Measurements from ENCODE around the gene ACOX2.
"Not testable (repeated sequence)": the region's sequence is repeated elsewhere in the genome, so short reads cannot be mapped to it uniquely, and the experiment has no call there.

Gene ACOX2

DNA sequence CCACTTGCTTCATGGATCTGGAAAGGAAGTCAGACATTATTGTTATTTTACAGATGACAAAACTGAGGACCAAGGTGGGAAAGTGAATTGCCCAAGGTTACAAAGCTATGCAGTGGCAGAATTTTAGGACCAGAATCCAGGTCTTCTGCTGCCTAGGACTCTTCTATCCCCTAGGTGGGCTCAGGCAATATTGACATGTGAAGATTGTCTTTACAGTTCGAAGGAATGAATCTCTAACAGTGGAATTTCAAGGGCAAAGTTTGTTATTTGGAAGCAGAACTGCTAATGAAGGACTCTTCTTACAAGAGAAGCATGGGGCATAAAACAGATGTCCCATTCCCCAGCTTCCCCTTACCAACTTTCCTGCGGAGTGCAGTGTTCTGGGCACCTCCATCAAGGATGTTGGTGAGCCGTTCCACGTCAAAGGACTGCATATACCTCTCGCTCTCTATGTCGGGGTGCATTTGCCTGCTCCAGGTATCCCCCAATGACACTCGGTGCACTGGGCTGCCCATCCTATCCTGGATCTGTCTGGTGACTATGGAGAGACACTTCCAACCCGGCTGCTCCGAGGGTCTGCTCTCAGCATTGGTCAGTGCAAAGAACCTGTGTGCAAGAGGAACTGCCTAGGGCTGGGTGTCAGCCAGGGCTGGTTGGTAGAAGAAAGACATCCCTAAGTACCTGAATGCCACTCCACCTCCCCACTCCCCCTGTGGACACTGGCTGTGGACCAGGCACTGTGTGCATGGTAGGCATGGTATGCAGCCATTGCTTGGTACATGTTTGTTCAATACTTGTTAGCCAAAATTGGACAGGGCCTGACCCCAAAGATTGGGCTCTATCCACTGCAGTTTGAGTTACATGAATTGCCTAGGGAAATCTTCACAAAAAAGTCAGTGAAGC, 2.1 kb downstream of the ACOX2 start:
- no peak for DNase-seq

DNA sequence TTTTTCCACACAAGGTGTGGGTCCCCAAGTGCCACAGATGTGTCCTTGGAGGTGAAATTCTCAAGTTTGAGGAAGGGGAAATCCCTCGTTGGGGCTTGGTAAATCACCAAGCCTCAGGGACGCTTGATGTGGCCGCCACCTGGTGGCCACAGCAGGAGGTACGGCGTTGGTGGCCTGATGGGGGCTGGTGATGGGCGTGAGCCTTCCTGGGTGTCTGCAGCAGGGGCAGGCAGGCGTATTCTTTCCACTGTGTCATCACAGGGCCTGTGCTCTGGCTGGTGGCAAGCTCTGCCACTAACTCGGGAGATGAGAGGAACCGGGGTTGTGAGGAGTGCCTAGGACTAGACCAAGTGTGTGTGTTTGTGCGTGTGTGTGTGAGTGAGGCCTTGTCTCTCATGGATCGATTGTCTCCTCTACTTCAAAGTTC, 4.2 kb downstream of the ACOX2 start:
- DNase-seq = peak; percentile 54 to 71

DNA sequence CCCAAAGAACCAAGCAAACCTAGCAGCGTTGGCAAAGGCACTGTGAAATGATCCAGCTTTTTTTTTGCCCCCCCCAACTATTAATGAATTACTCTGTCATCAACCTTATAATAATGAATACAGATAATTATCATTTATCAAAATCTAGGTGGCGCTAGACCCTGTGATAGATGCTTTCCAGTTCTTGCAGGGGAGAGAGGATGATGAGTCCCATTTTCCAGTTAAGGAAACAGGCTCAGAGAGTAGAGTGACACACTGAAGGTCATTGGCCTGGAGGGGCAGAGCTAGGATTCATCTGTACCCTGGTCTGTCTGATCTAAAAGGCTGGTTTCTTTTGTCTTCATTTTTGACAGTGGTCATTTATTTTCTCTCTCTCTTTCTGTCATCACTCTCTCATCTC, 5.0 kb downstream of the ACOX2 start:
- no peak for DNase-seq

DNA sequence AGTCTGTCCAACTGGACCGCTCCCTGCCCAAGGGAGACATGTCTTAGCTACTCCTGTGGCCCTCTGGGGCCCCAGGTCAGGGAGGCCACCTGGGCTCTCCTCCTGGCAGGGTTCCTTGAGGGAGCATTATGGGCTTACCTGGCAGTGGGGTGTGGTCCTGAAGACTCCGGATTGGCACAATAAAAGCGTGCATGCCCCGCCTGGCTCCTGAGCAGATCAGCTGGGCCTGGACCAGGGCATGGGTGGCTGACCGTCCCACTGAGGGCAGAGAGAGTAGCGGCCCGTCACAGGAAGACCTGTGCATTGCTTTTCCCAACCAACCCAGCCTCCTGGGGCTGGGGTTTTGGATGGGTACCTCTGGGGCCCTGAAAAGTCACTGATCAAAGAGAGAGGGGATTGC, 5.4 kb downstream of the ACOX2 start:
- DNase-seq = no peak

DNA sequence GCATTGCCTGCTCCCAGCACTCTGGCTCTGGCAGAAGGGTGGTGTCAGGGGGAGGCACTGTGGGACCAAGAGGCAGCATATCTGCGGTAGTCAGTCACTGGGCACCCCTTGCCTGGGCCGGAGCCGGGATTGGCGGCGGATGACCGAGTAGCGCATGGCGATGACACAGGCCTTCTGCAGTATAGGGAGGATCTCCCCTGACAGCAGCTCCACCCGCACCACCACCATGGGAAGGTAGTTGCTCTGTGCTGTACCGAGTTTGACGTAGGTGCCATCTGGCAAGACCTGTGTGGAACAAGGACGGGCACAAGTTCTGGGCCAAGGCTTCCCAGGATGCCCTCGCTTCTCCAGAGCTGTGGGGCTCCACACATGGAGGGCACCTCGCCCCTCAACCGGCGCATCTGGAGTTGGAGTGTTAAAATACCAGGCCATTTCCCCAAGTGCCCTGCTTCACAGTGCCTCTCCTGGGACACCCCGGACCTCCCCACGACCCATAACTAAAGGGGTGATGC, 6.6 kb downstream of the ACOX2 start:
- no peak for DNase-seq

DNA sequence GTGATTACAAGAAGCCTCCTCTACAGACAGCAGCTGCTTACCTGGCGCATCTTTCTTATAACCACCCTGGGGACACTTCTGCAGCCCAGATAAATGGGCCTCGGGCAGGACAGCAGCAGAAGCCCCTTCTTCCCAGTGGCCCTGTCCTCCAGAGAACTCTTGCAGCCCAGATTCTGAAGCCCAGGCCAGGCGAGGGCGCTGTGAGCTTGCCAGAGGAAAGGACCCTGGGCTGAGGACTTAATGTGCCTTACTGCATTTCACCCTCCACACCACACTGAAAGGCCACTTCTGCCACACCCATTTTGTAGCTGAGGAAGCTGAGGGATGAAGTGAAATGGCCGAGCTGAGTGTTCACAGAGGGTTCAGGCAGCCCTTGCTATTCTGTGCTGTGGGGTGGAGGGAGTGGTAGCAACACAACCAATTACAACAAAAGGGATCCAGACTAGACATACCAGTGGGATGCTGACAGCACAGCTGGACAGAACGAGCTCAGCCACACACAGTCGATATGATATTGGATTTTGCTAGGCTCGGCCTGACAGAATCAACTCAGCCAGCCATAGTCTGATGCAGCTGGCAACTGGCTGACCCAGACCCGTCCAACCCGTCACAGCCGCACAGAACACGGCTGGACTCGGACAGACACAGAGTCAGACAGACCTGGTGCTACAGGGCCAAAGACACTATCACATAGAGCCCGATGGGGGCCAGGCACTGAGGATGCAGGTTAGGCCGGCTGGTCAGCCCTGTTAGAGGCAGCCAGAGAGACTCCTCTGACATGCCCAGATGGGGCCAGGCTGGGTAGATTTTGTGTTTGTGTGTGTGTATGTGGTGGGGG, 7.3 kb downstream of the ACOX2 start:
- DNase-seq = no peak

DNA sequence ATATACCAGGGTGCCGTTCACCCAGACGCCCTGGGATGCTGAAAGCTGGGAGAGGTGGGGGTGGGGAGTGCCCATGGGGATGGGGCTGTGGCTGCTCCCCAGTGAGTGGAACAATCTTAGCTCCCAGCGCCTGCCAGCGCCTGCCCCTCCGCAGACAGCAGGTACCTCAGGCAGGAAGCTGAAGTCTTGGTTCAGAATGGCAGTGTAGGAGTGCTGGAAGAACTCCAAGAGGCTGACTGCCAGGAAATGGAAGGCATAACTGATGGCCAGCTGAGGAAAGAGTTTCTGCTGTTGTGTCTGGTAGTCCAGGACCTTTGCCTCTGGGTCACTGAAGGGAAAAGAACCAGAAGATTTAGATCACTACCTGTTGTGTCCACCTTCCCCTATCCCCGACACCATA, 8.4 kb downstream of the ACOX2 start:
- peak; percentile 36 to 60 for DNase-seq

DNA sequence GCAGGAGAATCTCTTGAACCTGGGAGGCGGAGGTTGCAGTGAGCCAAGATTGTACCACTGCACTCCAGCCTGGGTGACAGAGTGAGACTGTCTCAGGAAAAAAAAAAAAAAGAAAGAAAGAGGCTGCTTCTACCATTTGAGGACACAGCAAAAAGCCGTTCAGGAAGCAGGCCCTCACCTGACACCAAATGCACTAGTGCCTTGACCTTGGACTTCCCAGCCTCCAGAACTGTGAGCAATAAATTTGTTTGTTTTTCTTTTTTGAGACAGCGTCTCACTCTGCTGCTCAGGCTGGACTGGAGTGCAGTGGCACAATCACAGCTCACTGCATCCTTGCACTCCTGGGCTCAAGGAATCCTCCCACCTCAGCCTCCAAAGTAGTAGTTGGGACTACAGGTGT, 9.6 kb downstream of the ACOX2 start:
- not testable (repeated sequence) for DNase-seq

DNA sequence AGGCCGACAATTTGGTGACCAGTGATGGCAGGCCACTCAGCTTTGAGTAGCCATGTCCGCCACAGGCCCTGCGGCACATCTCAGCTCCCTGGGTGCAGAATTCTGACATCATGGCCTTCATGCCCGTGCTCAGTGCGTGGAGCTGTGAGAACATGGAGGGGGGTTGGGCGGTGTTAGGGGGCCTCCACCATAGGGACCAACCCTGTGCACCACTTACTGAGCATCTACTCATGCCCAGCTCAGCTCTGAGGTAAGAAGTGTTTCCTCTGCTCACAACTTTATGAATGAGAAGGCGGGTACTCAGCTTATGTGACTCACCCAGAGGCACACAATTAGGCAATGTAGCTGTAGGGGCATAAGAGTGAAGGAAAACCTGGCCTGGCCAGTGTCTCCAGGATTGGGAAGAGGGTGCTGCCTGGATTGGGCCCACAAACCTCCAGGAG, 10.5 kb downstream of the ACOX2 start:
- DNase-seq = no peak

DNA sequence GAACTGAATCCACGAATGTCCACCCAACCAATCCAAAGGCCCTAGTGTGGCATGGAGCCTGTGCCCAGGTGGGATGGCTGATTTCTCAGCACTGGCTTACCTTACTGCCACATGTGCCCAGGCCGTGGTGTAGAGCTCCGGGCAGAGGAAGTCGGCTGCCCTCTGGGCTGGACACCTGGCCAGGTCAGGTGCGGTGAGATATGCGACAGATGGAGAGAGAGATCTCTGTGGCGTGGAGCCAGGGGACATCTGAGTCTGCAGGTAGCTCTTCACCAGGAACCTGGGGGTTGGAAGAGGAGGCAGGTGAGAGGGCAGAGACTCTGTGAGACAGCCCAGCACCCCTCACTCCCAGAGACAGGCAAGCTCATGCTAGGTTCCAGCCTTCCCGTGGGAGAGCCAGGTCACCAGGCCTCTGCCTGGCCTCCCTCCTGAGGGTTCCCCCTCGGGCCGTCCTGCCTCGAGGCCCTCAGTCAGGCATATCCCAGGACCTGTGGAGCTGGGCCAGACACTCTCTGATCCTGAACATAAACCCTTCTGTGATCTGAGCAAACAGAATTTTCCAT, 12.6 kb downstream of the ACOX2 start:
- no peak for DNase-seq

DNA sequence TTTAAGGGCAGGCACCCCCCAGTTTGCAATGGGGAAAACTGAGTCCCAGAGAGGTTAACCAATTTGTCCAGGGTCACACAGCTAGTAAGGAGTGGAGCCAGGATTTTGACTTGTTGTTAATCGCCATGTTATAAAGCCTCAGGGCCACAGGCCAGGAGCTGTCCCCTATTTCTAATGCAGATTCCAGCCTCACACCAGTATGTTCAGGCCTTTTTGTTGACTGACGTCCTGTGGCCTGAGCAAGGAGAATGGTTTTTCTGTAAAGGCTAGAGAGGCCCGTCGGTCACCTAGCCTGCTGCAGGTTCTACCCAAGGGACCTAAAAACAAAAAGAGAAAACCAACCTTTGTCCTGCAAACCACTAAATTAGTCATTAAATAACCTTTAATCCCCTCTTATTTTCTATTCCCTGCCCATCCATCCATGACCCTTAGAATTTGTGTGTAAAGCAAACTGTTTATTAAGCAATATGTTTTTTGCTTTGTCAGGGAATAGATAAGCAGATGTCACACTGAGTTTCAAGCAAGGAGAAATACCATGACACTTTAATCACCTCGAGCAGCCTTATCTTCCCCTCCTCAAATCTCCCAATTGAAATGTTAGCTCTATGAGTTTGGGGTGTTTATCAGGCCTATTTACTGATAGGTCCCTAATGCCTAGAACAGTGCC, 14.1 kb downstream of the ACOX2 start:
- no peak for DNase-seq

DNA sequence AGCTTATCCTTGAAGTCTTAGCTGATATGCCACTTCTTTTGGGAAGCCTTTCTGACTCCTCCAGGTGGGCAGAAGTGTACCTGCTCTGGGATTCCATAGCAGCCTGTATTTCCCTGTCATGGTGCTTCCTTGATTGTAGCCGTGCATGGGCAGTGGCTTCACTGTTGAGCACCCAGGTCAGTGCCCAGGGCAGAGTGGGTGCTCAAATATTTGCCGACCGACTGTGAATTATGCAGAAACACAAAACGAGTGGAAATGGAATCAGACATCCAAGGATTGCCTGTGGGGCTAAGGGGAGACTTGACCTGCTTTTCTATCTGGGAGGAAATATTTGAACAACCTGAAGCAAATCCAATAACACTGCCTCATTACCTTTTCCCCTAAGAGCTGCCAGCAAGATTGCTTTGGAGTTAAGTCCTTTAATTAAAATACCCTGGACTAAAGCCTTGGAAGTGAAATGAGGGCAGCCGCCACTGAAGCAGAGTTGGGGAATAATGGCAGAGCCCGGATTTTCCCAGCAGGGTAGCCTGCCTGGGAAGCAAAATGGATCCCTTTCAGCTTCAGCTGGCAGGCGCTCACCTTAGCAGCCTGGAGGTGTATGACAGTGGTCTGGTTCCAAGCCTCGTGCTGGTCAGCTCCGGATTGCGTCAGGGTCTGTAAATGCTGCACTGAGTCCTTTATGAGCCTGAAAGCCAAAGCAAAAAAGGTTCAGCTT, 14.9 kb downstream of the ACOX2 start:
- DNase-seq = peak in 1 of 2 experiments; percentile 42

DNA sequence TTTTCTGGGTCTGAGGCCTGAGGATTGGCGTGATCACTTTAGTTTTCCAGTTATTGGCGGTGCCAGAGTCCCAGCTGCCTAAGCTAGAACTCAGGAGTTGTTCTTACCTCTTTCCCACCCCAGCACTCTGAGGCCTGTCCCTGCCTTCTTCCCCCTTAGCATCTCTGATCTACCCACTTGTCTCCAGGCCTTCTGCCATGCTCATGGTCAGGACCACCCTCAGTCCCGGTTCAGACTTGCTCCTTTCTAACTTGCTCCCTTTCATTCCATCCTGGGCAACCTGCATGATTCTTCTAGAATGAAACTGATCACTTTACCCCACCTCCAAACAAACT, 15.7 kb downstream of the ACOX2 start:
- DNase-seq = no peak

DNA sequence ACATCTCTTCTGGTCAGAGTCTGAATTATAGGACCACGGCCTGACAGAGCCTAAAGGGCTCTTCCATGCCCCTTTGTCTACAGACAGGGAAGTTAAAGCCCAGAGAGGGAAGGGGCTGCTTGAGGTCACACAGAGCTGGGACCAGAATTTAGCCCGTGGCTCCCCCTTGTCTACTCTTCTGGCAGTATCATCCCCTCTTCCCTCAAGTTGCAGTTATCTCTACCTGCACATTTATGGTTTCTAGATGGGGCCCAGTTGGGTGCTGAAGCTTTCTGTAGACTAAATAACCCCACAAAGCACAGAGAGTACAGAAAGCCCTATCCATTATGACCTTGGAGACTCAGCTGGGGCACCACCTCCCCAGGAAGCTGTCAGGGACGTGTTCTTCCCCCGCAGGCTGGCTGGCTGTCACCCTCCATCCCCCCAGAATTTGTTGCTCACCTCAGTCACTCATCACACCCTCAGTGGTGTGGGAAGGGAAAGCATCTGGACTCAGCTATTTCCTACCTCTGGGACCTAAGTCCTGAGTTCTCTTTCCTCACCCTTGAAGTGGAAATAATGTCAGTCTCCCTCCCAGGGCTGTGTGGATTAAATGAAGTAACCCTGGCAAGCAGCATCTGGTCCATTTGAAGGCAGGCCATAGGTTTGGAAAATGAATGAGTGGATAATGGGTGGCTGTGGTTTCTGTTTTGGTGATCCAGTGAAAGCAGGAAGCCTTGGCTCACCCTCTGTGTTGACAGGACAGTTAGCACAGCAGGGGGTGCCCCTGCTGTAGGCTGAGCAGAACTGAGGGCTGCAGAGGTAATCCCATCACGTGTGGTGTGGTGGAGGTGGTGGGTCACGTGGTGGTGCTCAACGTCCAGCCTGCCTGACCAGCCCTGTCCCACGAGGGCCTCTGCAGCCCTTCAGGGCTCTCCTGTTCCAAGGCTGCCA, 16.3 kb downstream of the ACOX2 start:
- peak; percentile 38 to 77 for DNase-seq

DNA sequence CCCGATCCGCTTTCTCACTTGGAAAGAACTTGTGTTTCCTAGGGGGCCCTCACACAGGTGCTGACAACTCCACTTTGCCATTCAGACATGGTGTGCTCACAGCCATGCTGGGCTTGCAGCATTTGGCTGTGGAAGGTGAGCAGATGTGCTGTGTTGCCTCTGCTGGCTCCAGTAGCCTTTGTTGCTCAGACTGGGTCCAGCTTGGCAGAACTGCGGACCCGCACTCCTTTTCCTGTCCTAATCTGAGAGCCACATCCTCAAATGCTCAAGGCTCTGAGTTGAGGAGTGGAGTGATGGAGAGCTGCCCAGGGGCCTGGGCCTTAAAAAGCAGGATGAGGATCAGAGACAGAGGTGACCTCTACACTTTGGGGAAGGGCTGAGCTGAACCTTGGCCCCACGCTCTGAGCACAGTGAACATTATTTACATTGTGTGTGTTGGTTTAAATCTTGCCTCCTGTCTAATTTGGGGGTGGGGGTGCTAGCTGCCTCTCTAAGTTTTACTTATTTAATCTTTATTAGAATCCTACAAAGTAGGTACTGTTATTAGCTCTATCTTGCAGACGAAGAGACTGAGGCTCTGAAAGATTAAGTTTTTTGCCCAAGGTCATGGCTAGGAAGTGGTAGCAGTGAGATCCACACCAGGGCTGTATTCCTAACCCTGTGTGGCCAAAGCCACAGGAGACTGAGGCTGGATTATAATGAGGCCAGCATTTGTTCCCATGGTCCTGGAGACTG, 17.2 kb downstream of the ACOX2 start:
- DNase-seq = no peak

DNA sequence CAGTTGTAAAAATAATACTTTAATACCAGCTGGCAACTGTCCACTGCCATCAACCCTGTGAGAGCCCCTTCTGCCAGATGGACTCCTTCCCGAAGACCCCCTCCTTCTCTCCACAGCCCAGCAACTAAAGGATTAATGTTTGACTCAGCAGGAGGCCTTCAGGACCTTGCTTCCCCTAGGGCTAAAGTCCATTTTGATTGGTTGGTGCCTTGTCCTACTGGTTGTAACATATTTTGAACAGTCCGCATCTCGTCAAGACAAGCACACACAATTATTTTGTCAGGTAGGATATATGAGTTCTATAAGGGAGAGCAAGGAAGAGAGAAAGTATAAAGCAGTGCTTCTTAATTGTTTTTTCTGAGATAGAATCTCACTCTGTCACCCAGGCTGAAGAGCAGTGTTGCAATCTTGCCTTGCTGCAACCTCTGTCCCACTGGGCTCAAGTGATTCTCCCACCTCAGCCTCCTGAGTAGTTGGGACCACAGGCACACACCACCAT, 18.6 kb downstream of the ACOX2 start:
- peak in 1 of 2 experiments; percentile 1 for DNase-seq

DNA sequence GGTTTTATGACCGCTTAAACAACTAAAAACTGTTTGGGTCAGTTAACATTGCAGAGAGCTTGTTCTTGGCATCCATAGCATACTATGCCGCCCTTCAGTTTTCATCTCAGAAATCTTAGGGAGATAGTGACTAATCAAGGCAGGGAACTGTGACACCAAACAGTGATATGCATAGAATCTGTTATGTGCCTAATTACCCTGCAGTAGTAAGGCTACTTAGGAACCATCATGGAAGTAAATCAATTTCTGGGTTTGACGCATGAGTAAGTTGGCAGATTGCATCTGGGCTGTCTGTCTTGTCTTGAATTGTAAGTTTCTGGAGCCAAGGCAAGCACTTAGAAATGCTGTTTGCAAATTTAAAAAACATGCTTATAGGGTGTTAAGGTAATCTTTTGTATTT, 22.6 kb downstream of the ACOX2 start:
- no peak for DNase-seq

DNA sequence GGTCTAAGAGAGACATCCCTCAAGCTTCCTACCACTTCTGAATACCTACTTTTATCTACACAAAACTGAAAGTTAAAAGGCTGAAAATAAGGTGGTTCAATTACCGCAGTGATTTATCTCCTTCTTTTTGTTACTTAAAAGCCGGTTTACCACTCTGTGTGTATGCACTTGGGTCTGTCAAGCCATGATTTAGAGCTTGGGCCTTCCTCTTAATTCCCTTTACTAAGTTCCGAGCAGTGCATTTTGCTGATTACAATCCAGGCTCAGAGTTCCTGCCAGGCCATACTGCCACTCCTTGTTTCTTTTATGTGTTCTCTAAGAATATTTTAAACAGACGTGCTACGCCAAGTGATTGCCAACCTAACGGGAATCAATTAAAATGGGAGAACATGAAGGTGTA, 28.6 kb downstream of the ACOX2 start:
- no peak for DNase-seq

DNA sequence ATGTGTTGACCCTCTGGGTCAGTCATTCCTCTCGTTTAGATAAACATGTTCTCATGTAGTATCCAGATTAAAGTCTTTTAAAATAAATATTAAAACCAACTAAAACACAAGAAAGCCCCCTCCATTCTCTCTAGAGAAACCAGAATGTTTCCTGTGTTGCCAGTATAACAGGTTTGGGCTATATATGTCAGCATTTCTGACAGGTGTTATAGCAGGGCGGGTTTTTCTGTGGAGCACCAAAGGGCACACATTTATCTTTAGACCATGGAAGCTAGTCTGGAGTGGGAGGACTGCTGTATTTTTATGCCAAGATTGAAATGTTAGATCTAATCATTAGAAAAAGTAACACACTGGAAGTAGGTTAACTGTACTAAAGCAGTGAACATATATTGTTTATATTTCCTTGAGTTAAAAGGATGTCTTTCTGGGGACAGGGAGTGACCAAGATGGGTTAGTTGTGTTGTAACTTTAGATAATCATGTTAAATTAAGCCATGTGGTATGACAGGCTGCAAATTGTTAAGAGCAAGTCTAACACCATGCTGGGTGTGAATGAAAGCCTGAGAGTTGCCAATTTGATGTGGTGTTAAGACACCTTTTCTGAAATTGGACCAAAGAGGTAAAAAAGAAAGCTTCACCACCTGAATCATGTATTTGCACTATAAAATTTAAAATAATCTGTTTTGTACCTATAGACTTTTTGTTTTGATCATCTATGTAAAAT, 29.5 kb downstream of the ACOX2 start:
- DNase-seq = no peak

Measured in NCI-H2081 (cell line).